HEK293 (cell line): ENCODE results near the gene TCF12.

Experiments
- CTCF ChIP-seq: fragments of 450-650 bp; formaldehyde crosslinking; IDR thresholded peaks from 2 replicates; pipeline ENCODE4 v1.5.1; 2016; ENCODE audit warnings: missing biosample characterization, missing genetic modification characterization
- ELK4 ChIP-seq: IDR thresholded peaks from 2 replicates; pipeline ENCODE4 v1.6.1; 2011; ENCODE audit warnings: mild to moderate bottlenecking, low read depth, low read length, borderline replicate concordance
- KLF1 ChIP-seq: fragments of 450-650 bp; formaldehyde crosslinking; IDR thresholded peaks from 2 replicates; pipeline ENCODE4 v1.5.1; 2016; ENCODE audit warnings: missing biosample characterization, missing genetic modification characterization
- KLF10 ChIP-seq: fragments of 450-650 bp; IDR thresholded peaks from 2 replicates; pipeline ENCODE4 v1.5.1; 2018; ENCODE audit warnings: missing biosample characterization, mild to moderate bottlenecking, missing genetic modification characterization
- KLF16 ChIP-seq: fragments of 450-650 bp; formaldehyde crosslinking; IDR thresholded peaks from 2 replicates; pipeline ENCODE4 v1.5.1; 2017; ENCODE audit warnings: missing biosample characterization, missing genetic modification characterization
- OSR2 ChIP-seq: fragments of 450-650 bp; formaldehyde crosslinking; IDR thresholded peaks from 2 replicates; pipeline ENCODE4 v1.5.1; 2016; ENCODE audit warnings: missing biosample characterization, missing genetic modification characterization
- PRDM2 ChIP-seq: fragments of 450-650 bp; formaldehyde crosslinking; IDR thresholded peaks from 2 replicates; pipeline ENCODE4 v1.5.1; 2016; ENCODE audit warnings: missing biosample characterization, missing genetic modification characterization, borderline replicate concordance
- REST ChIP-seq: fragments of 450-650 bp; formaldehyde crosslinking; IDR thresholded peaks from 2 replicates; pipeline ENCODE4 v1.5.1; 2016; ENCODE audit warnings: missing biosample characterization, missing genetic modification characterization
- ZFP37 ChIP-seq: fragments of 450-650 bp; formaldehyde crosslinking; IDR thresholded peaks from 2 replicates; pipeline ENCODE4 v1.5.1; 2016; ENCODE audit warnings: missing biosample characterization, missing genetic modification characterization
- ZNF121 ChIP-seq: fragments of 450-650 bp; formaldehyde crosslinking; IDR thresholded peaks from 2 replicates; pipeline ENCODE4 v1.5.1; 2016; ENCODE audit warnings: missing biosample characterization, missing genetic modification characterization
- ZNF404 ChIP-seq: fragments of 450-650 bp; formaldehyde crosslinking; IDR thresholded peaks from 2 replicates; pipeline ENCODE4 v1.5.1; 2017; ENCODE audit warnings: missing biosample characterization, missing genetic modification characterization
- ZSCAN18 ChIP-seq: fragments of 450-650 bp; formaldehyde crosslinking; IDR thresholded peaks from 2 replicates; pipeline ENCODE4 v1.5.1; 2016; ENCODE audit warnings: missing biosample characterization, missing genetic modification characterization

GRCh38 chr15:57253082-57253481 lies 334.6 kb downstream of the TCF12 start:
- no peak for TF ChIP-seq CTCF
- no peak for TF ChIP-seq ZFP37
- no peak for TF ChIP-seq KLF10 (tag by site-specific recombination)
- TF ChIP-seq KLF1 (tag by site-specific recombination), result no peak
- TF ChIP-seq PRDM2 (tag by site-specific recombination), result no peak
- no peak for TF ChIP-seq ZNF121 (tag by site-specific recombination)
- no peak for TF ChIP-seq ELK4
- TF ChIP-seq ZSCAN18, result no peak
- TF ChIP-seq ZNF404 (tag by site-specific recombination), result no peak
- no peak for TF ChIP-seq OSR2
- TF ChIP-seq KLF16 (tag by site-specific recombination), result no peak
- no peak for TF ChIP-seq REST (tag by site-specific recombination)
